NCI-H460 (cell line): ENCODE results near the gene MYOM3. TPM values are rescaled to one million over a fixed set of nuclear protein-coding genes. Genes with fewer than 3 reads are reported as not detected.

Experiments used
- DNase-seq: peaks from one replicate; pipeline ENCODE4 v3.0.0-alpha.2; 2016; ENCODE audit warnings: low read depth; ENCODE audit errors: extremely low read depth
- total RNA-seq: library from RNA; depleted of rRNA; stranded (reverse); fragments of >200 nt; shearing (Covaris generic); gene quantifications from 2 replicates; pipeline ENCODE4 v1.2.3, GENCODE V29; 2014

The MYOM3 gene
- total RNA-seq, 1 experiment from 2014 or later = 3.1 TPM

- no peak for DNase-seq
Observed at GRCh38 chr1:24118410-24119242, 6.7 kb upstream of the MYOM3 start.

- DNase-seq = no peak
Observed at GRCh38 chr1:24117722-24118409, 5.9 kb upstream of the MYOM3 start.

DNA sequence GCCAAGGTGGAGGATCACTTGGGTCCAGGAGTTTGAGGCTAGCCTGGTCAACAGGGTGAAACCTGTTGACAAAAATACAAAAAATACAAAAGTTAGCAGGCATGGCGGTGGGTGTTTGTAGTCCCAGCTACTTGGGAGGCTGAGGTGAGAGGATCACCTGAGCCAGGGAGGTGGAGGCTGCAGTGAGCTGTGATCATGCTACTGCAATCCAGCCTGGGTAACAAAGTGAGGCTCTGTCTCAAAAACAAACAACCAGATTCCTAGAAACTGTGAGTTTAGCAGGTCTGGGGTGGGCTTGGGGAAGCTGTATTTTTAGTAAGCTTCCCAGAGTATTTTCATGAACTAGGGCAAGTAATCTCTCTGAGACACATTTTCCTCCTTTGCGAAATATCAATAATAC, 5.2 kb upstream of the MYOM3 start:
- no peak for DNase-seq

GRCh38 chr1:24114753-24115152, 2.8 kb upstream of the MYOM3 start:
- no peak for DNase-seq

- no peak for DNase-seq
Observed at GRCh38 chr1:24113641-24114033, 1.7 kb upstream of the MYOM3 start.

- DNase-seq = no peak
Observed at GRCh38 chr1:24111262-24111995, 506 bp downstream of the MYOM3 start.

DNA sequence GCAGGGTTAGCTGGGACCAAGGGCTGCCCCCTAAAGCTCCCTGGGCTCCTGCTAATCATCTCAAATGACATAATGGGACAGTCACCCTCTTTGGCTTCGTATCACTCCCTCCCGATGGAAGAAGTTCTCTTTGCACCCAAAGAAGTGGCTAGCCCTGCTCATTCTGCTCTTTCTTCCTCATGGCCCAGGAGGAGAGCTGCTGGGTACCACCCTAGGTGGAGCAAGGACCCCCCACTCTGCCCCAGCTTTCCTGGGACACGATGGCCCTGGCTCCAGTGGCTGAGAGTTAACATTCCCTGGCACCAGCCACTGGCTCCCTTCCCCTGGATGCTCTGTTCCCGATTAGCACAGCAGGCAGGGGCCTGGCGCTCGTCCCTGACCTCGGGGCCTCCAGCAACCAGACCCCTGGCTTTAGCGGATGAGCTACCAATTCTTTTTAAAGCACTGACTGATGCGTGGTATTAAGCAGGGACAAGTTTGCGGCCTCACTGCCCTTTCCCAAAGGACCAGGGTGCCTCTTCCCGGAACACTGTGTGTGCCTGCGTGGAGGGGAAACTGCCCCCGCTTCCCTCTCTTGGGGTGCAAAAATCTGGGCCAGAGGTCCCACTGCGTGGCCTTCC, 1.2 kb downstream of the MYOM3 start:
- no peak for DNase-seq

GRCh38 chr1:24109686-24110475, 2.1 kb downstream of the MYOM3 start:
- no peak for DNase-seq

DNA sequence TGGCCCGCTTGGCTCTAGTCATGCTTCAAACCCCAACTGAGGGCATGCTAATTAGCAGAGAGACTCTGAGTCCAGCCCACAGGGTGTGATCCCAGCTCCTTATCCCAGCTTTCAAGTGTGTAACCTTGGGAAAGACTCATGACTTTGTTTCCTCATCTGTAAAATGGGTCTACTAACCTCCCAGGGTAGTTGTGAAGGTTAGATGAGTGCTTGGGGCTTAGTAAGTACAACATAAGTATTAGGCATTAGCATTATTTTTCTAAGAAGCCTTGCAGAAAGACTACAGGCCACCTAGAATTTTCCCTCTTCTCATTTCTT, 2.8 kb downstream of the MYOM3 start:
- no peak for DNase-seq

DNA sequence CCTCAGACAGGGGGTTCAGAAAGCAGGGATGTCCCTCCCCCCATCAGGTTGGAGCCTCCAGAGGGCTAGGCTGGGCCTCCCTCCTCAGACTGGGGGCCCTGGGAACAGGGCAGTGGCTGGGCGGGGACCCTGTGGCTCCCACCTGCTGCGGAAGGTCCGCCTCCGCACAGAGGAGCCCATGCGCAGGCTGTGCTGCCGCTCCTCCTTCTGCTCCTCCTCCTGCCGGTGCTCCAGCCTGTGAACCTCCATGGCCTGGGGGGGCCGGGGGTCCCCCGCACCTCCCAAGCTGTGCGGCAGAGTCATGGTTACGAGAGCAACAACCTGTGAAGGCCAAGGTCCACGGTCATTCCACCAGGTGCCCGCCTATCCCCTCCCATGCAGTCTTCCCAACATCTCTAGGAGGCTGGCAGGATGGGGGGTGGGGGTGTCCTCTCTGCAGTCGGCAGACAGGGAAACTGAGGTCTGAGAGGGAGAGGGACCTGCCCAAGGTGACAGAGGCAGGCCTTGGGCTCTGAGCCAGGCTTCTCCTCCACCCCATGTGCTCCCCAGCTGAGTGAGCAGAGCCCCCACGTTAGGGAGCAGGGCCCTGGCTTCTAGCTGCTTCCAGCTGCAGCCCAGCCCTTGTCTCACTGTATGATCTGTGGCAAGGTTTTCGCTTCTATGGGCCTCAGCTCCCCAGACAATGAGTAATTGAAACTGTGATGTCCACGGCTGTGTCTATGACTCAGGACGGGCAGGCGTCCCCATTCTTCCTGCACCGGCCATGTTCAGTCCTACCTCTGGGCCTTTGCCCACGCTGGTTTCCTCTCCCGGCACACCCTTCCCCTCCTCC, 3.4 kb downstream of the MYOM3 start:
- DNase-seq = peak; percentile 40

DNA sequence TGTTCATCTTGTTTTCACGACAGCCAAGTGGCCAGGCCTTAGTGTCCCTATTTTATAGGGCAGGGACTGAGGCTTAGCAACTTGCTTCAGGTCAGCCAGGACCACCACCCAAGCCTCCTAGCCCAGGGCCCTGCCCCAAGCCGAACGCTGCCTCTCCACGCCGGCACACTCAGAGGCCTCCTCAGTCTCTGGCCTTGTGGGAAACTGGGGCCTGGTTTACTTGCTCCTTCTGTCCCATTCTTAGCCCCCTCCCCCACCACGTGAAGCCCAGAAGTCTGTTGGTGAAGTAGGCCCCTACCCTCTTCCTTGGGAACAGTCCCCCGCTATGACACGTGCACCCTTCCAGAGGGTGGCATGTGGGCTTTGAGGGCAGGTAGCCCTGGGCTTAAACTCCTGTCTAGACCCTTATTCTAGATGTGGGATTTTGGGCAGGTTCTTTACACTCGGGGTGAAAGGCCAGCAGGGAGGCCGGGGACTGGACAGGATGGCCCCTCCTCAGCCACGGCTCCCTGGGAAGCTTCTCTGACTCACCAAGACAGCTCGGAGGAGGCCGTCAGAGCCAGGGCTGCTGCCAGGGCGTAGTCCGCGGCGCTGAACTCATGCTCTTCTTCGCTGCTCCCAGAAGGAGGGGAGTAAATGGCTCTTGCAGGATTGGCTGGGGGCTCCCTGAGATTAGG, 4.3 kb downstream of the MYOM3 start:
- peak; percentile 50 for DNase-seq

DNA sequence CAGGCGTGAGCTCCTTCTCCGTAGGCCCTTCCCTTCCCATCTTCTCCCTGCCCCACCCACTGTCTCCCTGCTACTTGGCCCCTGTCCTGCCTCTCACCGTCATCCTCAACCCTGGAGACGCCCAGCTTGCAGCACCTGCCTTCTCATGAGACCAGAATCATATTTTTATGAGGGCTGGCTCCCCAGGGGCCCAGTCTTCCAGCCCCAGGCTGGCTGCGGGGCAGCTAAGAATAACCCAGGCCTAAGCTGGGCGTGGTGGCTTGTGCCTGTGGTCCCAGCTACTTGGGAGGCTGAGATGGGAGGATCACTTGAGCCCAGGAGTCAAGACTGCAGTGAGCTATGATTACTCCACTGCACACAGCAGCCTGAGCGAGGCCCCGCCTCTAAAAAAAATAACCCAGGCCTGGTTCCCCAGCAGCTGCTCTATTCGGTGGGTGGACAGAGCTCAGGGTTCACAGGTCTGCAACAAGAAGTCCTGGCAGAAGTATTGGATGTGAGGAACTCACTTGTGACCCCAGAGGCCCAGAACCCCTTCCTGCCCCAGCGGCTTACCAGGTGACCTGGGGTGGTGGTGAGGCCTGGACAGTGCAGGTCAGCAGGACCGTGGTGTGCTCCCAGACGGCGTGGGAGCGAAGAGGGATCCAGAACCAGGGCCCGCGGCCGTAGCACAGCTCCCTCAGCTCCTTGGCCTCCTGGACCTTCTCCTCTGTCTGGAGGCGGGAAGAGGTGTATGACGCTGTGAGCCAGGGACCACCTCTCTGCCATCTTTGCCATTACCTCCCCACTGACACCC, 6.4 kb downstream of the MYOM3 start:
- DNase-seq = no peak

- no peak for DNase-seq
Observed at GRCh38 chr1:24104854-24105253, 7.1 kb downstream of the MYOM3 start.

DNA sequence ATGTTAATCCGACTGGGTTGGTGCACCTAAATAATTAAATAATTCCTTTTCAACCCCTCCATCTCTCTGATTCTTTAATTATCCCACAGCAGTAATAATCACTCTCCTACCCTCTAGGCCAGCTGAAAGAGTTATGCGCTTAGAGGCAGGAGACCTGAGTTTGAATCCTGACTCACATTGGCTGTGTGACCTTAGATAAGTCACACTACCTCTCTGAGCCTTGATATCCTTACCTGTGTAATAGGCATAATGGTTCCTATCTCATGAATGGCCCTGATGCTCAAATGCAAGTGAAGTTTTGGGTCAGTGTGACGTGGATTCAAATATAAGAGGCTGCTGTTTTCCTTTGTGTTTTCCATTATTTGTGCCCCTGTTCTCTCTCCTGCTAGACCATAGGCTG, 8.1 kb downstream of the MYOM3 start:
- DNase-seq = no peak

DNA sequence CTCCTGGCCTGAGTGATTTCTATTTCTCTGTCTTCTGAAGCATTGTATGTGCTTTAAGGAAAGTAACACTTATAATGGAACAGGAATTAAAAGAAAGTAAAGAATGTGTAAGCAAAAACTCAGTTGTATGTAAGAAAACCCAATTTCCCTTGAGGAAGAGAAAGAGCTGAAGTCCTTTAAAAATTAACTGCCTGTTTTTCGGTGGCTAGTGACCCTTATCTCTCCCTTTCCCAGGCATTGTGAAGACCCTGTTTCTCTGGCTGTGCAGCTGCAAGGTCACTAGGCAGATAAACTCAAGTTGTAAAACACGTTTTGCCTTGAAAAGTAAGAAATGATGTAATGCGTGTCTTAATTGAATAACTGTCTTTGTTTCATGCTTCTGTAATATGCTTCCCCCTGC, 8.5 kb downstream of the MYOM3 start:
- DNase-seq = no peak

DNA sequence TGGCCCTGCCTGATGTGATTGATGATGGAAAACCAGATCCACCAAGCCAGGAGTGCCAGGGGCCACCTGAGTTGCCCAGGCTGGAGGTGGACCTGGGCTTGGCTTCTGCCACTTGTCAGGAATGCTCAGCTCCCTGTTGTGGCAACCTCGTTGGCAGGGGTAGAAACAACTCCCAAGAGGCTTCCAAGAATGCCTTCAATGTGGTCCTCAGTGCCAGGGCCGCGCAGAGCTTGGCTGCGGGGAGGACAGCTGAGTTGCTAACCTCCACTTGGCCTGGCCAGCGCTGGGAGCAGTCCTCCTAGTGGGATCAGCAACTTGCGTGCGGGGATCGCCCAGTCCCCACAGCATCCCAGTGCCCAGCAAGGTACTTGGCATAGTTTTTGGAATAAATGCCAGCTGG, 9.0 kb downstream of the MYOM3 start:
- DNase-seq = no peak

DNA sequence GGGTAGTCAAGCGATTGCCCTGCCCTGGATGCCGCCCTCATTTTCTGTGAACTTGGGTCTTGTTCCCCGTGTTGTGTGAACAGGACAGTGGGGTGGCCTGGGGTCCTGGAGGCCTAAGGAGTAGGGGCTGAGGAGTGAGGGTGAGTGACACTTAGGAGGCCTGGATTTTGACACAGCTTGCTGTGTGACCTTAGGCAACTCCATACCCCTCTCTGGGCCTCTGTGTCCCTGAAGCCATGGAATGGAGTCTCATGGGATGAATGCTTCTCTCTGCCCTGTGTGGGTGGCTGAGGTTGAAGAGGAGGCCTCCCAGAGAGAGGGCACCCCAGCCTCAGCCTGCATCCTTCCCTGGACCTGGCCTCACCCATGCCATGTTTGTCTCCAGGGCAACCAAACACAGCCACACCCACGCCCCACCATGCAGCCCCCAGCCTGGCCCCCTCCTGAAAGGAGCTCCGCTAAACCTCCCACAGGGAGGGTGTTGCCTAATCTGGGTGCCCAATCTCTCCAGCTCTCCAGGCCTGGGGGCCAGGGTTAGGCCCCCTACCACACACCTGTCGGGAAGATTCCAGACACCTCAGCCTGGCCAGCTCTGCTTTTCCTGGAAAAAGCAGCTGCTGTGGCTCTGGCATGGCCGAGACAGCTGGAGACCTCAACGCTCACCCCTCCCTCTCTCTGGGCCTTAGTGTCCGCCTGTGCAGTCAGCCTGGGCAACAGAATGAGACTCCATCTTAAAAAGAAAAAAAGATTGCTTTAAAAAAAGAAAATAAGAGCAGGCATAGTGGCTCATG, 9.9 kb downstream of the MYOM3 start:
- DNase-seq = no peak
